HEK293T (cell line): ENCODE measurements around the gene PRF1.

Source experiments
- FOXK2 ChIP-seq: fragments of 450-650 bp; IDR thresholded peaks from 2 replicates; pipeline ENCODE4 v1.6.1; 2016; ENCODE audit warnings: mild to moderate bottlenecking
- FOXM1 ChIP-seq: fragments of 450-650 bp; IDR thresholded peaks from 2 replicates; pipeline ENCODE4 v1.6.1; 2017; ENCODE audit warnings: mild to moderate bottlenecking, borderline replicate concordance
- LEF1 ChIP-seq: fragments of 450-650 bp; IDR thresholded peaks from 2 replicates; pipeline ENCODE4 v1.6.1; 2017; ENCODE audit warnings: mild to moderate bottlenecking, borderline replicate concordance
- NFRKB ChIP-seq: fragments of 450-650 bp; IDR thresholded peaks from 2 replicates; pipeline ENCODE4 v1.6.1; 2016; ENCODE audit warnings: mild to moderate bottlenecking, moderate library complexity
- PKNOX1 ChIP-seq: fragments of 450-650 bp; IDR thresholded peaks from 2 replicates; pipeline ENCODE4 v1.6.1; 2016
- SP1 ChIP-seq: fragments of 450-650 bp; IDR thresholded peaks from 2 replicates; pipeline ENCODE4 v1.6.1; 2017
- SUZ12 ChIP-seq: fragments of 450-650 bp; IDR thresholded peaks from 2 replicates; pipeline ENCODE4 v1.6.1; 2016; ENCODE audit warnings: mild to moderate bottlenecking
- ZNF384 ChIP-seq: fragments of 450-650 bp; IDR thresholded peaks from 2 replicates; pipeline ENCODE4 v1.6.1; 2016

- TF ChIP-seq SP1 (no peak), FOXK2 (no peak), SUZ12 (no peak), NFRKB (no peak), ZNF384 (peak; percentile 75), LEF1 (no peak), FOXM1 (no peak), PKNOX1 (no peak)
Observed at GRCh38 chr10:70575874-70576802, 26.4 kb downstream of the PRF1 start.
